Esophagus squamous epithelium (tissue), 5 donors: Measurements from ENCODE around the gene HSPBP1. TPM values are rescaled to one million over a fixed set of nuclear protein-coding genes. Genes with fewer than 3 reads are reported as not detected.

Experiments
- DNase-seq: peaks from one replicate; lab custom pipeline; 2025; lab: John Stamatoyannopoulos, UW
- H3K27ac ChIP-seq, 4 donors: fragments of 200-600 bp; sonication (generic); one replicate each; pipeline ENCODE4 v1.5.1; 2016 to 2019; ENCODE audit warnings: mild to moderate bottlenecking in 1 of 4
- H3K27me3 ChIP-seq, 4 donors: fragments of 200-600 bp; sonication (generic); 1 replicate in 3 of 4; 2 replicates in 1 of 4; pipeline versions ENCODE4 v1.5.1 to v1.6.0; 2017 to 2021; ENCODE audit warnings: antibody characterized with exemption in 1 of 4
- H3K36me3 ChIP-seq, 3 donors: fragments of 200-600 bp; sonication (generic); one replicate each; pipeline ENCODE4 v1.5.1; 2016 to 2019
- H3K4me1 ChIP-seq, 3 donors: fragments of 200-600 bp; sonication (generic); one replicate each; pipeline ENCODE4 v1.5.1; 2017 to 2019
- H3K4me3 ChIP-seq, 4 donors: fragments of 200-600 bp; sonication (generic); 1 replicate in 3 of 4; 2 replicates in 1 of 4; pipeline ENCODE4 v1.5.1; 2016 to 2019; ENCODE audit warnings: mild to moderate bottlenecking in 2 of 4, moderate library complexity in 1 of 4
- H3K9me3 ChIP-seq, 3 donors: fragments of 200-600 bp; sonication (generic); one replicate each; pipeline ENCODE4 v1.5.1; 2016 to 2019
- CTCF ChIP-seq, 6 experiments: fragments of 450-650 bp in 4 of 6; fragments of 200-600 bp in 2 of 6; sonication (generic) in 2 of 6; IDR thresholded peaks; one replicate each; pipeline ENCODE4 v1.5.1; 2016 to 2019; ENCODE audit warnings: antibody characterized with exemption in 6 of 6, mild to moderate bottlenecking in 4 of 6, moderate library complexity in 4 of 6
- POLR2A ChIP-seq, 4 donors: fragments of 450-650 bp; IDR thresholded peaks; one replicate each; pipeline ENCODE4 v1.6.1; 2017; ENCODE audit warnings: antibody characterized with exemption in 4 of 4, mild to moderate bottlenecking in 4 of 4, moderate library complexity in 3 of 4
- WGBS, 2 donors: methylation state at CpG; one replicate each; pipeline ENCODE4 v1.1.5; 2018; 5-methylcytosine and 5-hydroxymethylcytosine counted together
- intact Hi-C: fragments of 100-400 bp; cut with DNase I; formaldehyde crosslinking; loops from one replicate; pipeline ENCODE4 v1.15.0; 2022
- total RNA-seq, 4 donors: library from RNA; depleted of rRNA; stranded (reverse); fragments of >200 nt; gene quantifications; one replicate each; pipeline ENCODE4 v1.1.0, GENCODE V29; 2016
- donor health status: DM: yes; HTN: yes; CAD: no.

Gene HSPBP1
- total RNA-seq, 4 donors from 2014 or later: 27.1 to 40.7 (median 32.4) TPM

GRCh38 chr19:55289117-55289796 is 9.3 kb upstream of the HSPBP1 start:
- no peak overlapping the region for H3K4me3 ChIP-seq
- H3K9me3 ChIP-seq: no peaks in the 10 kb centered on the region
- intact Hi-C loops: loop anchor here (10.0 kb wide), 1 partner anchor 126 kb away; no protein-coding TSS in a partner anchor
- H3K4me1 ChIP-seq: peaks cover 0 to 14% (median 0%) of the 10 kb centered on the region in 3 donors
- 93 to 98% methylated on average over 2 to 5 of the region's 9 CpGs for WGBS, 2 donors
- H3K27ac ChIP-seq: no peak overlapping the region
- DNase-seq: no peak
- H3K36me3 ChIP-seq: no peaks in the 10 kb centered on the region
- peaks cover 0 to 11% (median 0%) of the 10 kb centered on the region in 4 donors for H3K27me3 ChIP-seq
- no peak for TF ChIP-seq CTCF (IDR thresholded peaks at IDR 0.05)
- no peak for TF ChIP-seq POLR2A (IDR thresholded peaks at IDR 0.05)

GRCh38 chr19:55287361-55288079 is 7.6 kb upstream of the HSPBP1 start:
- H3K27ac ChIP-seq: no peak overlapping the region
- 73 to 85% methylated on average over 4 to 8 of the region's 21 CpGs for WGBS, 2 donors
- H3K4me3 ChIP-seq: no peak overlapping the region
- no peak for TF ChIP-seq POLR2A (IDR thresholded peaks at IDR 0.05)
- TF ChIP-seq CTCF (IDR thresholded peaks at IDR 0.05): no peak
- H3K9me3 ChIP-seq: no peaks in the 10 kb centered on the region
- peaks cover 0 to 27% (median 0%) of the 10 kb centered on the region in 4 donors for H3K27me3 ChIP-seq
- H3K36me3 ChIP-seq: no peaks in the 10 kb centered on the region
- DNase-seq: no peak
- peaks cover 0 to 23% (median 4%) of the 10 kb centered on the region in 3 donors for H3K4me1 ChIP-seq
- intact Hi-C loops: loop anchor here (10.0 kb wide), 1 partner anchor 127 kb away; no protein-coding TSS in a partner anchor

- intact Hi-C loops: loop anchor here (10.0 kb wide), 1 partner anchor 129 kb away; no protein-coding TSS in a partner anchor
- peak overlapping the region in 2 of 4 donors; percentile 83 to 87 for H3K27ac ChIP-seq
- no peaks in the 10 kb centered on the region for H3K36me3 ChIP-seq
- H3K4me1 ChIP-seq: peaks cover 5 to 32% (median 9%) of the 10 kb centered on the region in 3 donors
- H3K4me3 ChIP-seq: peak overlapping the region in 1 of 4 donors; percentile 64
- DNase-seq: no peak
- H3K9me3 ChIP-seq: no peaks in the 10 kb centered on the region
- 20 to 65% methylated on average over 1 to 11 of the region's 18 CpGs for WGBS, 2 donors
- TF ChIP-seq CTCF (IDR thresholded peaks at IDR 0.05): no peak
- no peak for TF ChIP-seq POLR2A (IDR thresholded peaks at IDR 0.05)
- peaks cover 0 to 27% (median 0%) of the 10 kb centered on the region in 4 donors for H3K27me3 ChIP-seq
Observed at GRCh38 chr19:55285229-55285890, 5.5 kb upstream of the HSPBP1 start.

- Histone ChIP-seq H3K4me1 (peaks cover 7 to 36% (median 13%) of the 10 kb centered on the region in 3 donors), H3K9me3 (no peaks in the 10 kb centered on the region), H3K27ac (peak overlapping the region; percentile 39 to 87 (median 70)), H3K27me3 (peaks cover 0 to 27% (median 0%) of the 10 kb centered on the region in 4 donors), H3K4me3 (peak overlapping the region; percentile 35 to 64 (median 49)), H3K36me3 (no peaks in the 10 kb centered on the region)
- TF ChIP-seq POLR2A (IDR thresholded peaks at IDR 0.05) (no peak), CTCF (IDR thresholded peaks at IDR 0.05) (no peak)
- WGBS, 2 donors: 27% methylated on average over 3 of the region's 16 CpGs; no CpG with 5 or more reads in 1 of the 2 donors
- intact Hi-C loops: loop anchor here (10.0 kb wide), 1 partner anchor 130 kb away; no protein-coding TSS in a partner anchor
- DNase-seq: no peak
Observed at GRCh38 chr19:55284405-55285058, 4.6 kb upstream of the HSPBP1 start.
